Suprapubic skin (tissue), 3 donors: ENCODE results near the gene PARVB.

Experiments used
- POLR2AphosphoS5 ChIP-seq, 3 donors: sonication (generic); formaldehyde crosslinking; IDR thresholded peaks; one replicate each; pipeline ENCODE4 v1.6.1; 2017; ENCODE audit warnings: antibody characterized with exemption in 3 of 3
- TF ChIP-seq, protein P1 (sequence below), 2 donors: fragments of 200-600 bp in 1 of 2; fragments of 450-650 bp in 1 of 2; sonication (generic) in 1 of 2; IDR thresholded peaks; one replicate each; pipeline ENCODE4 v1.5.1; 2016 to 2019; ENCODE audit warnings: antibody characterized with exemption in 2 of 2, mild to moderate bottlenecking in 1 of 2, moderate library complexity in 1 of 2

DNA sequence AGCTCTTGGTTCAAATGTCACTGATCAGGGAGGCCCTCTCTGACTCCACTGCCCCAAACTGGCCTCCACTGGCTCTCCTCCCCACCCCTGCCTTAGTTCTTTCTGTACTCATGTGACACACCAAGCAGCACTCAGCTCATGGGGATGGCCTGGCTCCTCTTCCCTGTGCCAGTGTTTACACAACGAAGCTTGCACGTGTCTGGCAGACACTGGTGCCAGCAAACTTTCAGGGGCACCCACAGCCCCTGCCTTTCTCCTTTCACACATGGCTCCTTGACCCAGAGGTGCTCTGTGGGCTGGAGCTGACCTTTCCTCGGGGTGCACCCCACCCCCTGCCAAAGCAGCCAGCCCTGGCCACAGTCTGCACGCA is 119.0 kb downstream of the PARVB start:
- TF ChIP-seq, protein P1, sequence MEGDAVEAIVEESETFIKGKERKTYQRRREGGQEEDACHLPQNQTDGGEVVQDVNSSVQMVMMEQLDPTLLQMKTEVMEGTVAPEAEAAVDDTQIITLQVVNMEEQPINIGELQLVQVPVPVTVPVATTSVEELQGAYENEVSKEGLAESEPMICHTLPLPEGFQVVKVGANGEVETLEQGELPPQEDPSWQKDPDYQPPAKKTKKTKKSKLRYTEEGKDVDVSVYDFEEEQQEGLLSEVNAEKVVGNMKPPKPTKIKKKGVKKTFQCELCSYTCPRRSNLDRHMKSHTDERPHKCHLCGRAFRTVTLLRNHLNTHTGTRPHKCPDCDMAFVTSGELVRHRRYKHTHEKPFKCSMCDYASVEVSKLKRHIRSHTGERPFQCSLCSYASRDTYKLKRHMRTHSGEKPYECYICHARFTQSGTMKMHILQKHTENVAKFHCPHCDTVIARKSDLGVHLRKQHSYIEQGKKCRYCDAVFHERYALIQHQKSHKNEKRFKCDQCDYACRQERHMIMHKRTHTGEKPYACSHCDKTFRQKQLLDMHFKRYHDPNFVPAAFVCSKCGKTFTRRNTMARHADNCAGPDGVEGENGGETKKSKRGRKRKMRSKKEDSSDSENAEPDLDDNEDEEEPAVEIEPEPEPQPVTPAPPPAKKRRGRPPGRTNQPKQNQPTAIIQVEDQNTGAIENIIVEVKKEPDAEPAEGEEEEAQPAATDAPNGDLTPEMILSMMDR (IDR thresholded peaks at IDR 0.05): no peak
- no peak for TF ChIP-seq POLR2AphosphoS5 (IDR thresholded peaks at IDR 0.05)
